Mesenchymal stem cell (in vitro differentiated cells and primary cell): ENCODE data around the gene C1QBP. TPM values are rescaled to one million over a fixed set of nuclear protein-coding genes. Genes with fewer than 3 reads are reported as not detected.

Experiments
- DNase-seq: peaks from one replicate; pipeline ENCODE4 v3.0.0-alpha.2; 2013
- H2AFZ ChIP-seq: one replicate; pipeline ENCODE4 v1.6.1; 2013; ENCODE audit warnings: low read depth, mild to moderate bottlenecking, control low read depth, inconsistent platforms, low read length, moderate library complexity
- H2AK5ac ChIP-seq: 2 replicates; pipeline ENCODE4 v1.6.1; 2013; ENCODE audit warnings: low read length, moderate library complexity, mild to moderate bottlenecking, inconsistent platforms; ENCODE audit not compliant: severe bottlenecking
- H2BK120ac ChIP-seq: one replicate; pipeline ENCODE4 v1.6.1; 2013; ENCODE audit warnings: low read depth, mild to moderate bottlenecking, inconsistent platforms, low read length, moderate library complexity
- H2BK12ac ChIP-seq, 2 experiments: one replicate each; pipeline ENCODE4 v1.6.1; 2013; ENCODE audit warnings: inconsistent platforms in 2 of 2, low read length in 2 of 2, mild to moderate bottlenecking in 2 of 2, moderate library complexity in 2 of 2, control low read depth in 1 of 2
- H2BK15ac ChIP-seq: one replicate; pipeline ENCODE4 v1.6.1; 2013; ENCODE audit warnings: mild to moderate bottlenecking, low read depth, inconsistent platforms; ENCODE audit not compliant: poor library complexity, severe bottlenecking
- H2BK5ac ChIP-seq: 2 replicates; pipeline ENCODE4 v1.6.1; 2013; ENCODE audit warnings: low read depth, mild to moderate bottlenecking, low read length, control low read depth, inconsistent platforms; ENCODE audit not compliant: poor library complexity, severe bottlenecking
- H3K14ac ChIP-seq, 2 experiments: one replicate each; pipeline ENCODE4 v1.6.1; 2013; ENCODE audit warnings: inconsistent platforms in 2 of 2, low read length in 2 of 2, control low read depth in 1 of 2, mild to moderate bottlenecking in 1 of 2, moderate library complexity in 1 of 2
- H3K18ac ChIP-seq, 2 experiments: one replicate each; pipeline ENCODE4 v1.6.1; 2013; ENCODE audit warnings: inconsistent platforms in 2 of 2, low read length in 2 of 2, control low read depth in 1 of 2, low read depth in 1 of 2, mild to moderate bottlenecking in 1 of 2
- H3K23ac ChIP-seq, 2 experiments: one replicate each; pipeline ENCODE4 v1.6.1; 2013; ENCODE audit warnings: inconsistent platforms in 2 of 2, low read length in 2 of 2, mild to moderate bottlenecking in 2 of 2, moderate library complexity in 2 of 2, control low read depth in 1 of 2
- H3K27ac ChIP-seq: 2 replicates; pipeline ENCODE4 v1.5.1; 2013; ENCODE audit warnings: mild to moderate bottlenecking, moderate library complexity, low read length, control low read depth, inconsistent platforms; ENCODE audit not compliant: poor library complexity, severe bottlenecking
- H3K27me3 ChIP-seq, 2 experiments: 2 replicates each; pipeline versions ENCODE4 v1.6.1 to v1.7.0; 2013; ENCODE audit warnings: low read length in 2 of 2, mild to moderate bottlenecking in 2 of 2, moderate library complexity in 2 of 2, control low read depth in 1 of 2, inconsistent platforms in 1 of 2; ENCODE audit not compliant: control insufficient read depth in 1 of 2, insufficient read depth in 1 of 2
- H3K36me3 ChIP-seq, 2 experiments: 2 replicates each; pipeline versions ENCODE4 v1.6.1 to v1.7.0; 2013; ENCODE audit warnings: low read length in 2 of 2, control low read depth in 1 of 2, inconsistent platforms in 1 of 2, low read depth in 1 of 2, mild to moderate bottlenecking in 1 of 2; ENCODE audit not compliant: insufficient read depth in 2 of 2, control insufficient read depth in 1 of 2
- H3K4ac ChIP-seq, 2 experiments: one replicate each; pipeline ENCODE4 v1.6.1; 2013; ENCODE audit warnings: inconsistent platforms in 2 of 2, low read length in 2 of 2, mild to moderate bottlenecking in 2 of 2, moderate library complexity in 2 of 2, control low read depth in 1 of 2, low read depth in 1 of 2
- H3K4me1 ChIP-seq: 2 replicates; pipeline ENCODE4 v1.6.1; 2013; ENCODE audit warnings: low read depth, low read length, control low read depth; ENCODE audit not compliant: control insufficient read depth, insufficient read depth
- H3K4me2 ChIP-seq: 2 replicates; pipeline ENCODE4 v1.6.1; 2013; ENCODE audit warnings: low read length, mild to moderate bottlenecking, inconsistent platforms; ENCODE audit not compliant: poor library complexity, severe bottlenecking
- H3K4me3 ChIP-seq, 2 experiments: 2 replicates each; pipeline versions ENCODE4 v1.5.1 to v1.7.0; 2013; ENCODE audit warnings: low read length in 2 of 2, mild to moderate bottlenecking in 2 of 2, control low read depth in 1 of 2, low read depth in 1 of 2; ENCODE audit not compliant: insufficient read depth in 1 of 2
- H3K79me1 ChIP-seq: replicated peaks from 2 replicates; pipeline ENCODE4 v1.6.1; 2013; ENCODE audit warnings: mild to moderate bottlenecking, control low read depth, low read length, inconsistent platforms; ENCODE audit not compliant: poor library complexity, severe bottlenecking
- H3K9ac ChIP-seq: 2 replicates; pipeline ENCODE4 v1.7.0; 2013; ENCODE audit warnings: mild to moderate bottlenecking, low read length, moderate library complexity
- H3K9me3 ChIP-seq: 2 replicates; pipeline ENCODE4 v1.7.0; 2013; ENCODE audit warnings: mild to moderate bottlenecking, low read length; ENCODE audit not compliant: control insufficient read depth
- H4K8ac ChIP-seq: one replicate; pipeline ENCODE4 v1.6.1; 2013; ENCODE audit warnings: inconsistent platforms, mild to moderate bottlenecking, low read length, moderate library complexity
- H4K91ac ChIP-seq: one replicate; pipeline ENCODE4 v1.6.1; 2013; ENCODE audit warnings: mild to moderate bottlenecking, low read length, inconsistent platforms
- WGBS: methylation state at CpG from one replicate; pipeline ENCODE4 v1.1.7; 2013; ENCODE audit warnings: mixed read lengths; 5-methylcytosine and 5-hydroxymethylcytosine counted together
- polyA plus RNA-seq, 2 experiments: library from polyadenylated mRNA; stranded (reverse); fragments of 200-250 nt; gene quantifications; one replicate each; pipeline ENCODE4 v1.2.3, GENCODE V29; 2013

The C1QBP gene, protein sequence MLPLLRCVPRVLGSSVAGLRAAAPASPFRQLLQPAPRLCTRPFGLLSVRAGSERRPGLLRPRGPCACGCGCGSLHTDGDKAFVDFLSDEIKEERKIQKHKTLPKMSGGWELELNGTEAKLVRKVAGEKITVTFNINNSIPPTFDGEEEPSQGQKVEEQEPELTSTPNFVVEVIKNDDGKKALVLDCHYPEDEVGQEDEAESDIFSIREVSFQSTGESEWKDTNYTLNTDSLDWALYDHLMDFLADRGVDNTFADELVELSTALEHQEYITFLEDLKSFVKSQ
- 95.0 TPM for polyA plus RNA-seq (2013, experiment 1 of 2)
- 94.1 TPM for polyA plus RNA-seq (2013, experiment 2 of 2)

DNA sequence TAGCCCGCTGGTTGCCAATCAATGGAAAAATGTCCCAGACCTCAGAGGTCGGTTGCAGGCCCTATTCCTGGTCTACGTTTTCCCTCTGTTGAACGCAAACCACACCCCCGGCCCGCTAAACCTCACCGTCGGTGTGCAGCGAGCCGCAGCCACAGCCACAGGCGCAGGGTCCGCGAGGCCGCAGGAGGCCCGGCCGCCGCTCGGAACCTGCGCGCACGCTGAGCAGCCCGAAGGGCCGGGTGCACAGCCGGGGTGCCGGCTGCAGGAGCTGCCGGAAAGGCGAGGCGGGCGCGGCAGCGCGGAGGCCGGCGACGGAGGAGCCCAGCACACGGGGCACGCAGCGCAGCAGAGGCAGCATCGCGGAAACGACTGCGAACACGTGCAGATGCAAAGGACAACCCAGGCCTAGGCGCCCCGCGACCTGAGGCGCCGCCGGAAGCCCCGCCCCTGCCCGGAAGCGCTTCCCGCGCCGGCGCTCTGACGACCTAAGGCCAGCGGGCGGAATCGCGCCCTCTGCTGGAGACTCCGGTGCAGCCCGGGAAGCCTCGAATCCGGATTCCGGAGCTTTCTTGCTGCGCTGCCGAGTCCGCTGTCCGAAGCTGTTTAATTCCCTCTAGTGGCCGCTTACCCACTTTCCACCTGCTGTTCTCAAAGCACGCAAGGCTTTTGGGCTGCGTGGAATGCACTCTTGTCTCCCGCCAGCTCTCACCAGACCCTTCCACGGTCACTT lies at the start of gene C1QBP:
C1QBP (minus strand) TSS at position 440 of the 730 bp plus-strand sequence; CDS start at position 358, 82 bp downstream.
- H2AFZ ChIP-seq: peak within 1 kb of the TSS; percentile 83
- peak within 1 kb of the TSS; percentile 41 for H2AK5ac ChIP-seq
- H2BK120ac ChIP-seq: no peak within 1 kb of the TSS
- peaks cover 22% of the 10 kb centered on the region for H3K79me1 ChIP-seq
- peak within 1 kb of the TSS; percentile 95 for H3K4me2 ChIP-seq
- peak within 1 kb of the TSS; percentile 52 for H2BK15ac ChIP-seq
- H4K91ac ChIP-seq: peak within 1 kb of the TSS; percentile 93
- H3K36me3 ChIP-seq: peaks cover 32 to 48% of the 10 kb centered on the region in 2 experiments
- H4K8ac ChIP-seq: peak within 1 kb of the TSS; percentile 97
- H3K18ac ChIP-seq: peak within 1 kb of the TSS; percentile 95 to 98
- no peaks in the 10 kb centered on the region for H3K9me3 ChIP-seq
- H3K4me3 ChIP-seq: peak within 1 kb of the TSS; percentile 86 to 98
- peak within 1 kb of the TSS; percentile 41 for H3K27ac ChIP-seq
- H2BK5ac ChIP-seq: peak within 1 kb of the TSS; percentile 68
- under 1% methylated on average over 63 of the region's 75 CpGs for WGBS
- H3K9ac ChIP-seq: peak within 1 kb of the TSS; percentile 92
- H3K27me3 ChIP-seq: no peaks in the 10 kb centered on the region
- peak within 1 kb of the TSS; percentile 83 to 91 for H3K4ac ChIP-seq
- H3K23ac ChIP-seq: peak within 1 kb of the TSS in 1 of 2 experiments; percentile 87
- peak; percentile 93 for DNase-seq
- H2BK12ac ChIP-seq: no peak within 1 kb of the TSS
- H3K14ac ChIP-seq: peak within 1 kb of the TSS; percentile 29 to 94
- H3K4me1 ChIP-seq: peaks cover 10% of the 10 kb centered on the region

DNA sequence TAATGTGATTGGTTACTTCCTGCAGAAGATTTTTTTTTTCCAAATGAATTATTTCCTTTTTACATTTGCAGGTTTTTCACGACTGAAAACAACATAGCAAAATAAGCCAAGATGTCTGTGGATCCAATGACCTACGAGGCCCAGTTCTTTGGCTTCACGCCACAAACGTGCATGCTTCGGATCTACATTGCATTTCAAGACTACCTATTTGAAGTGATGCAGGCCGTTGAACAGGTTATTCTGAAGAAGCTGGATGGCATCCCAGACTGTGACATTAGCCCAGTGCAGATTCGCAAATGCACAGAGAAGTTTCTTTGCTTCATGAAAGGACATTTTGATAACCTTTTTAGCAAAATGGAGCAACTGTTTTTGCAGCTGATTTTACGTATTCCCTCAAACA lies 49.8 kb upstream of the C1QBP start:
- Histone ChIP-seq H3K23ac (no peak overlapping the region), H3K18ac (no peak overlapping the region), H3K4me3 (no peak overlapping the region), H2BK120ac (no peak overlapping the region), H3K27me3 (no peaks in the 10 kb centered on the region), H4K91ac (no peak overlapping the region), H3K4me2 (no peak overlapping the region), H3K36me3 (peaks cover 6 to 42% of the 10 kb centered on the region in 2 experiments), H3K9me3 (no peaks in the 10 kb centered on the region), H3K4me1 (peaks cover 6% of the 10 kb centered on the region), H4K8ac (no peak overlapping the region), H2BK12ac (no peak overlapping the region), H3K9ac (no peak overlapping the region), H2BK15ac (no peak overlapping the region), H2AK5ac (no peak overlapping the region), H3K79me1 (peaks cover 20% of the 10 kb centered on the region), H2BK5ac (no peak overlapping the region), H3K14ac (no peak overlapping the region), H2AFZ (no peak overlapping the region), H3K4ac (no peak overlapping the region), H3K27ac (no peak overlapping the region)
- no peak for DNase-seq
- 97% methylated on average over 7 of the region's 8 CpGs for WGBS

DNA sequence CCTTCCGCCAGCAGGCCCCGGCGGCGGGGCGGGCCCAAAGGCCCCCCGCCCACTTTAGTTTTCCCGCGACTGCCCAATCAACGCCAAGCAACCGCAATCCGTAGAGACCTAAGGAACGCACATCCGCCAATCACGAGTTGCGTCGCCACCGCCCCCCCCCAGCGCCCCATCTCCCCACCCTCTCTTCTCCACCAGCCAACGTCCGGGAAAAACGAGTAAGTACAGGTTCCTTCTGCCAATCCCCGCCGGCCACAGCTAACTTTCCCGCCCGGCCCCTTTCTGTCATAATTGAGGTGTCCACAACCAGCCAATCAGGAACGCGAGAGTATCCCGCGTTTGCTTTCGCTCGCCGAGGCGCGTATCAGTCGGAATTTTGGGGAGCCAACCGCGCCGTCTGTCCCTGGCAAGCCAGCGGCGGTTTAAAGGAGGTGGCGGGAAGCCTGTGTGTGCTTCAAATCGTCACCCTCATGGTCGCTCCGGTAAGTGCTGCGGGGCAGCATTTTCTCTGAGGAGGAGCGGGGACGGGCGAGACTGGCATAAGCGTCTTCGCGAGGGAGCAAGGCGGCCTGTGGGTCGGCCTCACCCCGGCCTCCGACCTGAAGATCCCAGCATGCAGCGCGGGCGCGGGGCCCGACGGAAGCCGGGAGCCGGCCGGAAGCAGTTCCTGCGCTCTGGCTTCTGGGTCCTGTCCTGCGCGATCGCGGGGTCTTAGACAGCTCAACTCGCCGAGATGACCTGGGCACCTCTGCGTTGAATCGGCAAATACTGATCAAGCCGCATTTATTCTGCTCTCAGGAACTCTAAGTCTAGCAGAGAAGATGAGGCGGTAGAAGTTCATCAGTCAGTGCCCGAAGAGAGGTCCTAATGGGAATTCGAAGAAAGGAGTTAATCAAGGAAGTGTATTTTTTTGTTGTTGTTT lies 47.5 kb upstream of the C1QBP start, which contains the start of gene MIS12:
MIS12 (plus strand) TSS at position 361 of the 919 bp plus-strand sequence. CDS start 2,297 bp downstream, outside the sequence.
- Histone ChIP-seq H3K27me3 (no peaks in the 10 kb centered on the region), H4K8ac (peak within 1 kb of the TSS; percentile 99), H3K27ac (peak within 1 kb of the TSS; percentile 100), H3K18ac (peak within 1 kb of the TSS; percentile 98), H3K23ac (peak within 1 kb of the TSS in 1 of 2 experiments; percentile 75), H2BK12ac (peak within 1 kb of the TSS in 1 of 2 experiments; percentile 32), H3K4ac (peak within 1 kb of the TSS; percentile 84 to 99), H4K91ac (peak within 1 kb of the TSS; percentile 99), H3K14ac (peak within 1 kb of the TSS in 1 of 2 experiments; percentile 89), H3K4me1 (peaks cover 6% of the 10 kb centered on the region), H3K4me3 (peak within 1 kb of the TSS; percentile 88 to 94), H2AK5ac (peak within 1 kb of the TSS; percentile 71), H3K79me1 (peaks cover 28% of the 10 kb centered on the region), H3K36me3 (peaks cover 10 to 65% of the 10 kb centered on the region in 2 experiments), H3K4me2 (peak within 1 kb of the TSS; percentile 95), H3K9ac (peak within 1 kb of the TSS; percentile 97), H3K9me3 (no peaks in the 10 kb centered on the region), H2BK5ac (peak within 1 kb of the TSS; percentile 94), H2BK120ac (peak within 1 kb of the TSS; percentile 73), H2BK15ac (no peak within 1 kb of the TSS), H2AFZ (peak within 1 kb of the TSS; percentile 87)
- WGBS: under 1% methylated on average over 73 of the region's 77 CpGs
- DNase-seq: peak; percentile 100
